Upper lobe of left lung (tissue), 6 donors: ENCODE results near the gene KDM2B. TPM values are rescaled to one million over a fixed set of nuclear protein-coding genes. Genes with fewer than 3 reads are reported as not detected.

ENCODE experiments used
- ATAC-seq, 2 donors: fragments of 200-7000 bp; cut with Tn5 transposase; one replicate each; pipeline ENCODE4 v1.9.1; 2022; ENCODE audit warnings: mild to moderate bottlenecking in 2 of 2, moderate library complexity in 2 of 2; ENCODE audit not compliant: low FRiP score in 2 of 2
- DNase-seq, 2 donors: peaks; one replicate each; pipeline ENCODE4 v3.0.0-alpha.2; 2019 to 2020
- H3K27ac ChIP-seq, 4 donors: fragments of 200-600 bp; sonication (generic); one replicate each; pipeline ENCODE4 v1.5.1; 2016 to 2019
- H3K27me3 ChIP-seq, 4 donors: fragments of 200-600 bp; sonication (generic); one replicate each; pipeline ENCODE4 v1.5.1; 2017 to 2019
- H3K36me3 ChIP-seq, 4 donors: fragments of 200-600 bp; sonication (generic); one replicate each; pipeline ENCODE4 v1.5.1; 2016 to 2019
- H3K4me1 ChIP-seq, 4 donors: fragments of 200-600 bp; sonication (generic); one replicate each; pipeline ENCODE4 v1.5.1; 2018 to 2019
- H3K4me3 ChIP-seq, 4 donors: fragments of 200-600 bp; sonication (generic); one replicate each; pipeline ENCODE4 v1.5.1; 2017 to 2019; ENCODE audit warnings: mild to moderate bottlenecking in 2 of 4, moderate library complexity in 1 of 4
- H3K9me3 ChIP-seq, 4 donors: fragments of 200-600 bp; sonication (generic); one replicate each; pipeline ENCODE4 v1.5.1; 2018 to 2019
- EP300 ChIP-seq, 4 donors: sonication (generic); formaldehyde crosslinking; IDR thresholded peaks; one replicate each; pipeline ENCODE4 v1.5.1; 2017; ENCODE audit warnings: antibody characterized with exemption in 4 of 4, control low read depth in 2 of 4
- POLR2A ChIP-seq, 4 donors: fragments of 450-650 bp; IDR thresholded peaks; one replicate each; pipeline ENCODE4 v1.5.1; 2016 to 2017; ENCODE audit warnings: antibody characterized with exemption in 4 of 4, mild to moderate bottlenecking in 2 of 4
- POLR2AphosphoS5 ChIP-seq, 2 donors: sonication (generic); formaldehyde crosslinking; IDR thresholded peaks; one replicate each; pipeline ENCODE4 v1.5.1; 2017; ENCODE audit warnings: antibody characterized with exemption in 2 of 2
- WGBS, 2 donors: methylation state at CpG; one replicate each; pipeline ENCODE4 v1.1.5; 2017 to 2018; 5-methylcytosine and 5-hydroxymethylcytosine counted together
- total RNA-seq, 6 donors: library from RNA; depleted of rRNA in 4 of 6; stranded (reverse); fragments of >200 nt in 4 of 6; gene quantifications; one replicate each; pipeline versions ENCODE4 v1.1.0 to v1.2.1, GENCODE V29; 2016 to 2021
- TF ChIP-seq, protein P1 (sequence below), 6 experiments: fragments of 450-650 bp in 4 of 6; fragments of 200-600 bp in 2 of 6; sonication (generic) in 2 of 6; IDR thresholded peaks; one replicate each; pipeline ENCODE4 v1.5.1; 2016 to 2019; ENCODE audit warnings: antibody characterized with exemption in 6 of 6
- donor health status: DM: no; HTN: no; CAD: no; lungs with moderate emphysema.
- donor health status: DM: no; HTN: yes; CAD: no; lungs with severe emphysema.

Gene KDM2B
- total RNA-seq, 6 donors from 2014 or later, result 29.5 to 81.7 (median 34.2) TPM

DNA sequence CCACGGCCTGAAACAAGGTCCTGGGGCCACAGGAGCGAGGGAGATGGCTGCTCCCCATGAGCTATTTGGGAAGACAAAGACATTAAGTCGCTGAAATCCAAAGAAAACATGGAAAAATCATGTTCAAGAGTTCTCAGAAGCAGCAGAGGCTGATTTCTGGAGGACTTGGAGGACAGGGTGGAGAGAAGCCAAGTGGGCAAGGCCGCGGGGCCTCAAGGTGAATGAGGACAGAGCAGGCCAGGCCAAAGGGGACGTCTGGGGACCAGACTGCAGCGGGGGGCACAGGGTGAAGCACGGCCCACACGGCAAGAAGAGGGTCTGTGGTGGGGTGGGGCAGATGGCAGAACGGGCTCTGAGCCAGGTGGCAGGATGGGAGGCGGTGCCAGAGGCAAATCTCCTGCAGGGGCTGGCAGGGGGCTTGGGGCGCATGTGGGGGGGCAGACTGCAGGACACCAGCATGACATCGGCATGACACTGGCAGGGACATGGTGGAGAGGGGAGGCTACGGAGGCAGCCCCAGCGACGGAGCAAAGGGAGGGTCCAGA lies 132.0 kb downstream of the KDM2B start:
- DNase-seq, result peak in 1 of 2 donors; percentile 53
- no peak overlapping the region for H3K4me3 ChIP-seq
- 86 to 90% methylated on average over 15 of the region's 16 CpGs for WGBS, 2 donors
- H3K27ac ChIP-seq, result no peak overlapping the region
- peaks cover 14 to 25% (median 20%) of the 10 kb centered on the region in 4 donors for H3K4me1 ChIP-seq
- TF ChIP-seq POLR2AphosphoS5 (IDR thresholded peaks at IDR 0.05) (no peak), POLR2A (IDR thresholded peaks at IDR 0.05) (no peak), EP300 (IDR thresholded peaks at IDR 0.05) (no peak)
- TF ChIP-seq, protein P1, sequence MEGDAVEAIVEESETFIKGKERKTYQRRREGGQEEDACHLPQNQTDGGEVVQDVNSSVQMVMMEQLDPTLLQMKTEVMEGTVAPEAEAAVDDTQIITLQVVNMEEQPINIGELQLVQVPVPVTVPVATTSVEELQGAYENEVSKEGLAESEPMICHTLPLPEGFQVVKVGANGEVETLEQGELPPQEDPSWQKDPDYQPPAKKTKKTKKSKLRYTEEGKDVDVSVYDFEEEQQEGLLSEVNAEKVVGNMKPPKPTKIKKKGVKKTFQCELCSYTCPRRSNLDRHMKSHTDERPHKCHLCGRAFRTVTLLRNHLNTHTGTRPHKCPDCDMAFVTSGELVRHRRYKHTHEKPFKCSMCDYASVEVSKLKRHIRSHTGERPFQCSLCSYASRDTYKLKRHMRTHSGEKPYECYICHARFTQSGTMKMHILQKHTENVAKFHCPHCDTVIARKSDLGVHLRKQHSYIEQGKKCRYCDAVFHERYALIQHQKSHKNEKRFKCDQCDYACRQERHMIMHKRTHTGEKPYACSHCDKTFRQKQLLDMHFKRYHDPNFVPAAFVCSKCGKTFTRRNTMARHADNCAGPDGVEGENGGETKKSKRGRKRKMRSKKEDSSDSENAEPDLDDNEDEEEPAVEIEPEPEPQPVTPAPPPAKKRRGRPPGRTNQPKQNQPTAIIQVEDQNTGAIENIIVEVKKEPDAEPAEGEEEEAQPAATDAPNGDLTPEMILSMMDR (IDR thresholded peaks at IDR 0.05), result no peak
- ATAC-seq, result no peak
- H3K9me3 ChIP-seq, result no peaks in the 10 kb centered on the region
- H3K27me3 ChIP-seq, result no peaks in the 10 kb centered on the region
- H3K36me3 ChIP-seq, result peaks cover 0 to 18% (median 6%) of the 10 kb centered on the region in 4 donors

DNA sequence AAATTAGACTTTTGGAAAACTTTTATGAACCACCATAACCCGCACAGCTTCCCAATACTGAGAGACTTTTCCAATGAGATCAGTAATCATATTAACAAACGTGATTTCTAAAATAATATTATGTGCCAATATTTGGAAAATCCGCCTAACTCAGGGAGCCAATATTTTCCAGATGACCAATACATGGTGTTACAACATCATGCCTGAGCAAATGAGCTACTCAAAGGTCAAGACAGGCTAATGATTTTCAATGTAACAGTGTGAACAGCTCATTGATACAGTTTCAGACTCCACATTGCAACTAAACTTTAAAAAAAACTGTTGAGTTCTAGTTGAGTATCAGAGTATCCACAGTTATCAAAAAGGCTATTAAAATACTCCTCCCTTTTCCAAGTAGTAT lies 134.1 kb downstream of the KDM2B start:
- H3K27ac ChIP-seq, result no peak overlapping the region
- DNase-seq (no peak), ATAC-seq (no peak)
- no peak for TF ChIP-seq POLR2A (IDR thresholded peaks at IDR 0.05)
- TF ChIP-seq EP300 (IDR thresholded peaks at IDR 0.05), result no peak
- TF ChIP-seq POLR2AphosphoS5 (IDR thresholded peaks at IDR 0.05), result no peak
- TF ChIP-seq, protein P1 (IDR thresholded peaks at IDR 0.05), result no peak
- no peak overlapping the region for H3K4me3 ChIP-seq
- H3K27me3 ChIP-seq, result no peaks in the 10 kb centered on the region
- H3K36me3 ChIP-seq, result peaks cover 0 to 19% (median 17%) of the 10 kb centered on the region in 4 donors
- peaks cover 6 to 11% (median 8%) of the 10 kb centered on the region in 4 donors for H3K4me1 ChIP-seq
- 86 to 90% methylated on average over 3 of the region's 3 CpGs for WGBS, 2 donors
- no peaks in the 10 kb centered on the region for H3K9me3 ChIP-seq

DNA sequence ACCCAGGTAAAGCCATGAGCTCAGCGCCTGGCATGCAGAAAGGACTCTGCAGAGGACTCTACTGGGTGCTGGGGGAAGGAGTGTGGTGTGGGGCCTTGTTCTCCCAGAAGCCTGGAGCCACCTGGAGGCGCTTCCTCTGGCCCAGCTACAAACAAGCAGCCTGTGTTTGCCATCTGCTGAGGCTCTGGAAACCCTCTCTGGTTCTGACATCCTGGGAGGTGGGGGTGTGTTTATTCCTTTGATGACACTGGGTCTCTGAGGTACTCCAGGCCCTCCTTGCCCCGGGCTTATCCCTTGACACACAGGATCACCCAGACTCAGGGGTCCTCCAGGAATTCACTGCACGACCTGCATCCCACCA lies 136.0 kb downstream of the KDM2B start:
- H3K9me3 ChIP-seq, result no peaks in the 10 kb centered on the region
- peaks cover 0 to 38% (median 33%) of the 10 kb centered on the region in 4 donors for H3K36me3 ChIP-seq
- H3K27ac ChIP-seq, result no peak overlapping the region
- peaks cover 0 to 6% (median 1%) of the 10 kb centered on the region in 4 donors for H3K4me1 ChIP-seq
- no peak for DNase-seq
- TF ChIP-seq EP300 (IDR thresholded peaks at IDR 0.05), result no peak
- WGBS, 2 donors, result 96 to 100% methylated on average over 2 to 4 of the region's 4 CpGs
- H3K4me3 ChIP-seq, result no peak overlapping the region
- ATAC-seq, result no peak
- no peaks in the 10 kb centered on the region for H3K27me3 ChIP-seq

DNA sequence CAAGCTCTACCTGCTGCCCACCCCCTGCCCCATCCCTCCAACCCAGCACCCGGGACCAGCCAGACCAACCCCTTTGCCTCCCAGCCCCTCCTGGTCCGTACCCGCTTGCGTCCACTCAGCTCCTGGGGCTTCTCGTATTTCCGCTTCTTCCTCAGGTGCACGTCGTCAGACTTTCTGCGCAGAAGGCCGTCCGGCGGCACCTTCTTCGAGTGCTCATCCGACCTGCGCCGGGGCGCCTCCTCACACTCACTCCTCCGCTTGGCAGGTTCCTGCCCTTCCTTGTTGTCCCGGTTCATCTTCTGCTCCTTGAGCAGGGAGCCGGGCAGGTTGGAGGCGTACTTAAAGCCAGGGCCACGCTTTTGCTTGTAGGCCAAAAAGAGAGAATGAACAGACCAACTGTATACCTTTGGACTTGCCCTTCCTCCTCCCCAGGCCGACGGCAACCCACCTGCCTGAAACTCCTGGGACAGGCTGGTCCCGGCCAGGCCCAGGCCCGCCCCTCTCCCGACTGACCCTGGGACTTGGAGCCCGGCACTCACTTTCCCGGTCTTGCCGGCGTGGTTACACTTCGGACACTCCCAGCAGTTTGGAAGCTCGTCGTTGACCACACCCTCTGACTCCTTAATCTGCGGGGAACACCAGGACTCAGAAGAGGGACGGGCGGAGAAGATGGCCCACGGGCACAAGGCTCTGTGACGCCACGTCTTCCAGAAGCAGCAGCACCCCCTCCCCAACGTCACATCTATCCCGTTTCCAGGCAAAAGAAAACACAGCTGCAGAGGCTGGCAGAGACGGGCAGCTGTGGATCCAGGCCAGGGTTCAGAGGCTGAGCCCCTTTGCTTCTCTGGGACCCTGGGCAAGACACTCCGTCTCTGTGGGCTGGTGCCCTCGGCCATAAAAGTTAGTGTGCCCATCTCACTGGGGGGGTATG lies 136.6 kb downstream of the KDM2B start:
- TF ChIP-seq, protein P1 (IDR thresholded peaks at IDR 0.05), result no peak
- TF ChIP-seq EP300 (IDR thresholded peaks at IDR 0.05) (no peak), POLR2AphosphoS5 (IDR thresholded peaks at IDR 0.05) (no peak), POLR2A (IDR thresholded peaks at IDR 0.05) (no peak)
- ATAC-seq (peak in 1 of 2 donors; percentile 68), DNase-seq (peak in 1 of 2 donors; percentile 74)
- 91% methylated on average over 44 to 45 of the region's 45 CpGs for whole genome bisulfite sequencing, 2 donors
- no peaks in the 10 kb centered on the region for H3K9me3 ChIP-seq
- H3K36me3 ChIP-seq, result peaks cover 0 to 45% (median 39%) of the 10 kb centered on the region in 4 donors
- peaks cover 0 to 6% (median 1%) of the 10 kb centered on the region in 4 donors for H3K4me1 ChIP-seq
- H3K27me3 ChIP-seq, result no peaks in the 10 kb centered on the region
- no peak overlapping the region for H3K27ac ChIP-seq
- no peak overlapping the region for H3K4me3 ChIP-seq

DNA sequence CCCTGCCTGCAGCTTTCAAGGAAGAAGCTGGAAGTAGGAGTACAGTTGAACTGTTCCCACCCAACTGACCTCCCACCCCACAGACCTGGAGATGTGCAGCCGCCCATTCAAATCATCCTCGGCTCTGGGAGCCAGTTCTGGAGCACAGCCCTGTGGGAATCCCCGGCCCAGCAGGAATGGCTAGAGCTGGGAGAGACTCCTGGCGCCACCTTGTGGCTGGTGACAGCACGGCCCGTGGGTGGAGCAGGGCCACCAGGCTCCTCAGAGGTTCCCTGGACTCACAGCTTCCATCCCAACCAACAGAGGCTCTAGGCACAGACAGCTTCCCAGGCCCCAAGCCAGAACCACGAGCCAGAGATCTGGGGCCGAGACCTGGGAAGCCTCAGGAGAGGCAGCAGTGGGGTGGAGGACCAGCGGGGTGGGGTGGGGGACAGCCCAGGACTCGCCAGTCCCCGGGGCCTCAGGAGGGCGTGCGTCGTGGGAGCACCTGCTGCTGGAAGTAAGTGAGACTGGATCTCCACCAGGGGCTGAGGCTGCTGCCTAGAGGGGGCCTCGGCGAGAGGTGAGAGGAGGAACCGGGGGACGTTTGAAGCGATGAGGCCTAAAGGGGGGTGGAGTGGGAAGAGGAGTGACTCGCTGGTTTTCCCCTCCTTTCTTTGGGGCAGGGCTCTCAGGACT lies 137.5 kb downstream of the KDM2B start:
- H3K36me3 ChIP-seq, result peaks cover 0 to 53% (median 43%) of the 10 kb centered on the region in 4 donors

More for the DNA sequence above, 137.5 kb downstream of the KDM2B start:
- TF ChIP-seq, protein P1 (IDR thresholded peaks at IDR 0.05), result peak; percentile 80 to 93 (median 86)
- no peak for TF ChIP-seq EP300 (IDR thresholded peaks at IDR 0.05)
- TF ChIP-seq POLR2A (IDR thresholded peaks at IDR 0.05), result no peak
- no peak for TF ChIP-seq POLR2AphosphoS5 (IDR thresholded peaks at IDR 0.05)
- Histone ChIP-seq H3K27me3 (no peaks in the 10 kb centered on the region), H3K4me3 (no peak overlapping the region), H3K9me3 (no peaks in the 10 kb centered on the region), H3K4me1 (peaks cover 0 to 6% (median 1%) of the 10 kb centered on the region in 4 donors), H3K27ac (no peak overlapping the region)
- ATAC-seq (peak; percentile 87 to 89), DNase-seq (peak; percentile 86 to 94)
- 79 to 84% methylated on average over 13 to 14 of the region's 20 CpGs for WGBS, 2 donors
